NB4 (cell line): ENCODE data around the gene HDGFL3.

ENCODE experiments used
- DNase-seq: peaks from one replicate; pipeline ENCODE4 v3.0.0; 2010; ENCODE audit warnings: low read depth
- H3K4me3 ChIP-seq: one replicate; pipeline ENCODE4 v1.5.1; 2011; ENCODE audit warnings: mild to moderate bottlenecking, low read depth, low read length, moderate library complexity
- MYC ChIP-seq: IDR thresholded peaks from 2 replicates; pipeline ENCODE4 v1.6.1; 2011; ENCODE audit warnings: low read depth, low read length
- POLR2A ChIP-seq: IDR thresholded peaks from 2 replicates; pipeline ENCODE4 v1.6.1; 2011; ENCODE audit warnings: mild to moderate bottlenecking; ENCODE audit not compliant: insufficient read length; ENCODE audit errors: extremely low read depth
- TF ChIP-seq, protein P1 (sequence below): IDR thresholded peaks from one replicate; pipeline ENCODE4 v1.5.1; 2012; ENCODE audit warnings: low read depth, low read length
- TF ChIP-seq, protein P2 (sequence below): IDR thresholded peaks from 2 replicates; pipeline ENCODE4 v1.6.1; 2011; ENCODE audit warnings: low read depth, low read length

Gene HDGFL3

DNA sequence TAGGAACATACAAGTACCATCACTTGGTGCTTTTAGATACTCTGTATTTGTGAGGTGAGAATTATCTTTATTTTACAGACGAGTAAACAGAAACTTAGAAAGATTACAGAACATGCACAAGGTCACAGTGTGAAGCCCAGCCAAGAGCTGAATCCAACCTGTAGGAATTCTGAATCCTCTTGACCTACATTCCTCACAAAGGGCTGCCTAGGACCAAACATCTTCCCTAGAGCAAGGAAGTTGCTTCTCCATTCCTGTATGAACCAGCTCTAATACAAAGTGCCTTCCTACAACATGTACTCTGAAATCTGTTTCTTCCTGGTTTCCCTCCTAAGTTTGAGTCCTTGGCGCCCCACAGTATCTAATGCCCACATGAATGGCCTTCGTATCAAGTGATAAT is 2.9 kb downstream of the HDGFL3 start:
- TF ChIP-seq MYC = no peak
- TF ChIP-seq, protein P1, sequence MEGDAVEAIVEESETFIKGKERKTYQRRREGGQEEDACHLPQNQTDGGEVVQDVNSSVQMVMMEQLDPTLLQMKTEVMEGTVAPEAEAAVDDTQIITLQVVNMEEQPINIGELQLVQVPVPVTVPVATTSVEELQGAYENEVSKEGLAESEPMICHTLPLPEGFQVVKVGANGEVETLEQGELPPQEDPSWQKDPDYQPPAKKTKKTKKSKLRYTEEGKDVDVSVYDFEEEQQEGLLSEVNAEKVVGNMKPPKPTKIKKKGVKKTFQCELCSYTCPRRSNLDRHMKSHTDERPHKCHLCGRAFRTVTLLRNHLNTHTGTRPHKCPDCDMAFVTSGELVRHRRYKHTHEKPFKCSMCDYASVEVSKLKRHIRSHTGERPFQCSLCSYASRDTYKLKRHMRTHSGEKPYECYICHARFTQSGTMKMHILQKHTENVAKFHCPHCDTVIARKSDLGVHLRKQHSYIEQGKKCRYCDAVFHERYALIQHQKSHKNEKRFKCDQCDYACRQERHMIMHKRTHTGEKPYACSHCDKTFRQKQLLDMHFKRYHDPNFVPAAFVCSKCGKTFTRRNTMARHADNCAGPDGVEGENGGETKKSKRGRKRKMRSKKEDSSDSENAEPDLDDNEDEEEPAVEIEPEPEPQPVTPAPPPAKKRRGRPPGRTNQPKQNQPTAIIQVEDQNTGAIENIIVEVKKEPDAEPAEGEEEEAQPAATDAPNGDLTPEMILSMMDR = no peak
- TF ChIP-seq, protein P2, sequence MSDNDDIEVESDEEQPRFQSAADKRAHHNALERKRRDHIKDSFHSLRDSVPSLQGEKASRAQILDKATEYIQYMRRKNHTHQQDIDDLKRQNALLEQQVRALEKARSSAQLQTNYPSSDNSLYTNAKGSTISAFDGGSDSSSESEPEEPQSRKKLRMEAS = no peak
- no peak for TF ChIP-seq POLR2A
- no peak overlapping the region for H3K4me3 ChIP-seq
- DNase-seq = no peak

DNA sequence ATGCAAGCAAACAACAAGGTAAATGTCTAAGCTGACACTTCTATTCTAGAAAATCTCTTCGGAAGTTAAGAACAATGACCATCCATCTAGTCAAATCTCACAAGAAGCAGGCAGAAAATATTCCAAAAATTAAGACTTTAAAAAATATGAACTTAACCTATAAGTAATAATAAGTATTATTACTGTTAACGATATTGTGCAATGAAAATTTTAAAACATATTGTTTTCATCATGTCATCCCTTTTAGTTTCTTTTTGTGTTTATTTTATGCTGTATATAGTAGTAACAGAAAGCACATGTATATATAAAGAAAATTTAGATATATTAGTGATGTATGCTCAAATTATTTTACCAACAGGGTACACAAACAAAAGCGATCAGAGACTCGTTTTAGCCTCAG is 4.1 kb downstream of the HDGFL3 start:
- DNase-seq = no peak
- no peak overlapping the region for H3K4me3 ChIP-seq
- no peak for TF ChIP-seq POLR2A

DNA sequence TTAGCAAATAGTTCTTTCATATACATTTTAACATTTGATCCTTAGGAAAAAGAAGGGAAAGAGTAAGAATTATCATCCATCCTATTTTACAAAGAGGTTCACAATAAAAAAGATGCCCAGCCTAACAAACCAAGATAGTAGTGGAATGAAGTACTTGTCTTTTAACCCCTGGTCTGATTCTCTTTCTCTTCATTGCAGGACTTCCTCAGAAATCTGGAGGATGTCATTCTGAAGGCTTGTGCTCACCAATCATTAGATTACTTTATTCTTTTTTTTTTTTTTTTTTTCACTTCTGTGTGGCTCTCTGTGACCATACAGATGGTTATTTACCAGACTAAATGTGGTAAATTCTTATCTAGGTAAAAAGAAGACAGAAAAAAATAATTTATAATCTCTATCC is 7.0 kb downstream of the HDGFL3 start:
- DNase-seq = no peak
- H3K4me3 ChIP-seq = no peak overlapping the region
- TF ChIP-seq POLR2A (no peak), MYC (no peak)
- TF ChIP-seq, protein P2 = no peak
- TF ChIP-seq, protein P1 = no peak

DNA sequence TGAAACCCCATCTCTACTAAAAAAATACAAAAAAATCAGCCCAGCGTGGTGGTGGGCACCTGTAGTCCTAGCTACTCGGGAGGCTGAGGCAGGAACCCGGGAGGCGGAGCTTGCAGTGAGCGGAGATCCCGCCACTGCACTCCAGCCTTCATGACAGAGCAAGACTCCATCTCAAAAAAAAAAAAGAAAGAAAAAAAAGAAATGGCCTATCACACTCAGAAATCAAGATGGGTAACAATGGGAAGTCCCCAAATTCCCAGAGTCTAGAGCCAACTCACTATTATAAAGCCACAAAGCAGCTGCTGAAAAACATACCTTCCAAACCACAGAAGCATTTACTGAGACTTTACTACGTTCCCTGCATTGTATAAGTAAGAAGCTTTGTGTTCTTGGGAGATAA is 7.5 kb downstream of the HDGFL3 start:
- TF ChIP-seq POLR2A = no peak
- TF ChIP-seq, protein P2 = no peak
- TF ChIP-seq MYC = no peak
- TF ChIP-seq, protein P1 = no peak
- DNase-seq = no peak

DNA sequence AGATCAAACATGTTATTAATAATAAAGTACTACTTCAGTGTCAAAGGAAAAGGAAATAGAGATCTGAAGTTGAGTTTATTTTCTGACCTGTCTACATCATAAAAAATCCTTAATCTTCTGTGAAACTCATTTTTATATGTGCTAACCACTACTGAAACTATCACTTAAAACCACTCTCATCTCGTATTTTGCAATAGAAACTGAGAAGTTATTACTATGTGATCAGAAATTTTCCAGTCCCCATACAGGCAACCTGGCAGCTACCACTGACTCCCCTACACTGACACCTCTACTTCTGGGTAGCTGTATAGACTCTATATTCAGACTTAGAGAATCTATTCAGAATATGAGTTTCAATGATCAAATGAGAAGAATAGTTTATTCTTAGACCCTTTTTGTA is 8.3 kb downstream of the HDGFL3 start:
- H3K4me3 ChIP-seq = no peak overlapping the region
- no peak for DNase-seq
- TF ChIP-seq, protein P2 = no peak
- TF ChIP-seq MYC (no peak), POLR2A (no peak)

More for the DNA sequence above, 7.5 kb downstream of the HDGFL3 start:
- H3K4me3 ChIP-seq = no peak overlapping the region

DNA sequence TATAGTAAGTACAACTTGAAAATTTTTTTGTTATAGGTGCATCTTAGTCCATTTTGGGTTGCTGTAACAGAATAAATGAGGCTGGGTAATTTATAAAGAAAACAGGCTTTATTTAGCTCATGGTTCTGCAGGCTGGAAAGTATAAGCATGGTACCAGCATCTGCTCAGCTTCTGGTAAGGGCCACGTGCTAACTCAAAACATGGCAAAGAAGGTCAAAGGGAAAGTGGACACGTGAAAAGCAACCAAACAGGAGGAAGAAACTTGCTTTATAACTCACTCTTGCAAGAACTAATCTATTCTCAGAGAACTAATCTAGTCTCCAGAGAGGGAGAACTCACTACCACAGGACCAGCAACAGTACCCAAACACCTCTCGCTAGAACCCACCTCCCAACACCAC is 9.1 kb downstream of the HDGFL3 start:
- no peak for TF ChIP-seq MYC
- no peak for TF ChIP-seq POLR2A
- TF ChIP-seq, protein P1 = no peak
- TF ChIP-seq, protein P2 = no peak

DNA sequence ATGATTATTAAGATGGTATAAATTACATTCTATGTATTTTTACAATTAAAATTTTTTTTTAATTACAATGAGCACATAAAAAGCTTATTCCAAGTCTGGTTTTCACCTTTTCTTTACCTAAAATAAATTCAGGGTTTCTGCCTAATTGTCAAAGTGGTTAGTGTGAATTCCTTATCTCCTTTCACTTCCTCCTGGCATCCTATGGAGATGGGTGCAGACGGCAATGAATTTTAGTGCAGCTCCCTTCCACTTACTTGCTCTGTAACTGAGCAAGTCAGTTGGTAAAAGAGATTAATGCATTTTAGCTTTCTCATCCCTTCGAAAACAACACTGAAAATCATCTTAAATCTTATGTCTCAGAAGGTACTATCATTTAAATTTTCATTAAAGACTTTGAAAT is 13.1 kb downstream of the HDGFL3 start:
- TF ChIP-seq MYC (no peak), POLR2A (no peak)
- TF ChIP-seq, protein P1 = no peak
- TF ChIP-seq, protein P2 = no peak
- no peak overlapping the region for H3K4me3 ChIP-seq
- no peak for DNase-seq

More for the DNA sequence above, 9.1 kb downstream of the HDGFL3 start:
- DNase-seq = no peak
- no peak overlapping the region for H3K4me3 ChIP-seq
